ENCODE measurements around the gene CIB4.
A peak's percentile ranks its signal among the peaks of the same experiment; 100 is the strongest.

Gene CIB4

DNA sequence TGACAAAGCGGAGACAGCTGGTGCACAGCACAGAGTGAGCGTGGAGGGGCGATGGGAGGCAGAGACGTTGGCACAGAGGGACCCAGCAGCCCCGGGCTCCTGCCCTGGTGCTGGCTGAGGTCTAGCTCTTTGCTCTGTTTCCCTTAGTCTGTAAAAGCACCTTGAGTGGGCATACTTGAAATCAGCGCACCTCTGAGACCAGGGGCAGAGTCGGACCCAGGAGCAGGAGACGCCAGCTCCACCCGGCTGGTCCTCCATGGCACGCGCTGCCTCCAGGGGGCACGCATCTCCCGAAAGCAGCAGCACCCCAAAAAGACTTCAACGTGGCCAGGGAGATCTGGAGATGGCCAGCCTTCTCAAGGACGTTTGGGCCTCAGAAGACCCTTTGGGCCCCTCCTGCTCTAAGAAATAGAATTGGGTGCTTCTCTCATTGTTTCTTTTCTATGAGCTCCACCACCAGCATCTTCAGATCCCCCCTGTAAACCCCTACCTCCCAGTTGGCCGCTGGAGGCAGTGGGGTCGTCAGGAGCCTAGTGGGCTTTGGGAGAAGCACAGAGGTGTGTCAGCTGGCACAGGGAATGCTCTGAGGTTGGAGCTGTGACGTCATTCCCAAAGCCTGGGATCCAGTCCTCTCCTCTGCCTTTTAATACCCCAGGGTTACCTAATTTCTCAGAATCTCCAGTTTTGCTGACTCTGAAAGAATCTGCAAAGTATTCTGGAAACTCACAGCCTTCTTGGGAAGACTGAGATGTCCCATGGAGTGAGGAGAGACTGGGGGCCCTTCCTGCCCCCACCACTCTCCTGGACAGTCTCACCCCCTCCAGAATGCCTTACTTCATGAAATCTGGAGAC lies 58.9 kb downstream of the CIB4 start:
- DNase-seq (ENCODE audit: low spot score), result no peak

DNA sequence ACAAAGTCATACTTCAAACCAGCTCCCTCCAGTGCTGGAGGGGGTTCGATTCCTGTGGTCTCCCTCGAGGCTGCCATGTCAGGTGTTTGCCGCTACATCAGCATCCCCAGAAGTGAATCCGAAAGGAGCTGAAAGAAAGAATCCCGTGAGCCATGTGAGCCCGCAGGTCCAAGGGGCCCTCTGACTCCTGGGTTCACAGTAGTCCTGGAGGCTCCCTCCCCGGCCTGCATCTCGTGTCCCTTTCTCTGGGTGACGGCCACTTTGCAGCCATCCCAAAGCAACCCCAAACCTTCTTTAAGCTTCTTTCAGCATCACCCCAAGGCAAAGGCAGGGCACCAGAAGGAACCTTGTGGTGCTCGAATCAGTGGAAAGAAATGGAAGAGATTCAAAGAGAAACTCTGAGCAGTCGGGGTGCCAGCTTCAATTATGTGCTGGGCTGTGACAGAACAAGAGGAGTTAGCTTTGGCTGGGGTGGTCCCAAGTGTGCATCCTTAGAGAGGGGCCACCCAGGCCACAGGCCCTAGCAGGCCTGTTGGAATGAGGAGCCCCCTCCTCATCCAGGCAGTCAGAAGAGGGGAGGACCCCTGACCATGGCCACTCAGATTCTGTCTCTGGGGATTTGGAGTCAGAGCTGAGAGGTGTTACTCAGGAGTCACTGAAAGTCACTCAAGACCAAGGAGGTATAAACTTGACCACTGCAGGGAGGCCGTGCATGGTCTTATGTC lies 59.7 kb downstream of the CIB4 start:
- no peak for DNase-seq (ENCODE audit: low spot score)

DNA sequence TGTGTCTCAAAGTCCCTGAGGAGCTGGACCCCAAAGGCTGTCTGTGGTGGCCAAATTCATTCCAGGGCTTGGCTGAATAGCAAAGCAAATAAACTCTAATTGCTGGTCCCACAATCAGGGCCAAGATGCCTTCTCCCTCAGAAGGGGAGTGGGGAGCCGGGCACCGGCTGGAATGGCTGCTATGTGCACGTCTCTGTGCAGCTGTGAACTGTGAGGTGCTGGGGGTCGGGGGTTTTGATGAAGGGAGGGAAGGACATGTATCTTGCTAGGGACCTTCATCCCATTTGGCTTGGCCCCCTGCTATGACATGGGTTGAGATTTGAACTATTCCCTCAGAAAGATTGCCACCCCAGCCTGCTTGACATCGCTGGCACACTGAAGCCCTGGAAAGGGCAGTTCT lies 60.4 kb downstream of the CIB4 start:
- no peak for DNase-seq (ENCODE audit: low spot score)

DNA sequence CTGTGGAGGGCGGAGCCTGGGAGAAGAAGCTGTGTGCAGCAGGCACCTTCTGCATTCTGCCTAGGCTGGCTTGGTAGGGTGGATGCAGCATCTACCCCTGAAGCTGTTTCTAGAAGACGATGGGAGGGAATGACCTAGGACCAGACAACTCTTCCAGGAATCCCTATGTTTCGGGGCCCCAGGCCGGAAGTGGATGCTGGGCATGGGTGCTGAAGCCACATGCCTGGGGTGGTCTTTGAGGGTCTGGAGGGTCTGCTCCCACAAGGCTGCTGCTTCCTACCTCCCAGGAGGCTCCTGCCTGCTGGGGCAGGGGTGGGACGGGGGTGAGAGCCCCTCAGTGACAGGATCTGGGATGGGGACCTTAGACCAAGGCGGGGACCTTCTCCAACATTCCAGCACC lies 61.0 kb downstream of the CIB4 start:
- no peak for DNase-seq (ENCODE audit: low spot score)

DNA sequence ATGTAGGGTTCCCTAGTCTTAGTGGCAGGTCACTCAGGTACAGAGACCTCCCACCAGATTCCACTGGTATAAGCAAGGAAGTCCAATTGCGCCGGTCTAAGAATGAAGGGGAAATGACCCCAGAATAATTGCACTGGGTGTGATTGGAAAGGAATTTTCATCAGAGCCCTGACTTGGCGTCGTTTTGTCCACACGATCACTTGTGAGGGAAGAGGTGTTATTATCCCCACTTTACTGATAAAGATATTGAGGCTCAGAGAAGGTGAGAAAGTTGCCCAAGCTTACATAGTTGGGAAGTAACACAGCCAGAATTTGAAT lies 61.5 kb downstream of the CIB4 start:
- no peak for DNase-seq (ENCODE audit: low spot score)

DNA sequence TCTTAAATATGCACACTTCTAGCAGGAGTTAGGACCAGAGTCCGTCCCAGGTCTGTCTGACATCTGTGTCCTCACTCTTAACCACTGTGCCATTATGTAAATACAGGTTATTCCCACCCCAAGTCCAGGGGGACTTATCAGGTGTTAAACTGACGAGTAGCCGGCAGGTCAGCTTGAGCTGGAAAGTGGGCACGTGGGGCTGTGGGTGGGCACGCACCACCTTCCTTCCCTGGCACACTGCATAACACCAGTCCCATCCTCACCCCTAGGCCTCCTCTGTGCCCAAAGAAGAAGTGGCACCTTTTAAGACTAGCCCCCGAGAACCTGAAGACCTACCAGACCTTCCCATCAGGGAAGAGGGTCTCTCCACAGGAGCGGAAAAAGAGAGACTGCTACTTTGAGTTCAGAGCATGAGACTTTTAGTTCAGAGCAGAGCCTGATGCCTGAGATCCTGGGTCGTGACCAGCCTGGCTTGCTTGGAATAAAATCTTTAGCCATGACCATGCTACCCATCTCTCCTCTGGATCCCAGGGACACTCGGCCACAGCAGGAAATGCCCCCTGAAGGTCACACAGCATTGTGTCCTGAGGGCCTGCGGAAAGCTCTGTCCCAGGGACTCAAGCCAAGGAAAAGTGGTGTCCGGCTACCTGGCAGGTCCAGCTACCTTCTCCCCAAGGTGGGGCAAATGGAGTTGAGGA lies 62.0 kb downstream of the CIB4 start:
- DNase-seq (ENCODE audit: low spot score), result no peak

DNA sequence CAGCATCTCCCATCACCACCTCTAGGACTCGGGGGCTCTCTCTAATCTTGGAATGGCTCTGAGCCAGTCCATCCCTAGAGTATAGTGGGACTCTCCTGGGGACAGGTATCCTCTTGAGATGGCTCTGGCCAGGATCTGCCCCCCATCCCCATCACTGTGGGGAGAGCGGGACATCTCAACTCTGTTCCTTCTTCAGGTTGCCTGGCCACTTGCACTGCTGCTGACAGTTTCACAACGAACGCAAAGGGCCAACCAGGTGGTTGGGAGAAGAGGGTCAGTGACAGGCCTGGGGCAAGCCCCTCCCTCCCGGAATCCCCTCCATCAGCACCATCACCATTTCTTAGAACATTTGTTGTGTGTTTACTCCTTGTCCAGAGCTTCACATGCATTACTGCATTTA lies 62.6 kb downstream of the CIB4 start:
- DNase-seq (ENCODE audit: low spot score), result no peak

DNA sequence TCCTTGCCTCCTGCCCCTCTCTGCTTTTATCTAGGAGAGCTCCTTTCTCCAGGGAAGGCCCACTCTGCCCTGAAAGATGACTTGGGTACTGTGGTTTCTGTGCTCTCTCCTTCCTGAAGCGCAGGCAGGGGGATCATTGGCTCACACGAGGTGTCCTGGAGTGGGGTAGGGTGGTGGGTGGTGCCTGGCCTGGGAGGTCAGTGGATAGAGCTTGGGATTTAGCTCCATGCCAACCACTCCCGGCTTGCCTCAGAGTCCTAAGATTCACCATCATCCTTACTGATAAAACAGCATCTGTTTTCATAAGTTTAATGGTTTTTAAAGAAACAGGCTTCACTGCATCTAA lies 63.1 kb downstream of the CIB4 start:
- no peak for DNase-seq (ENCODE audit: low spot score)

DNA sequence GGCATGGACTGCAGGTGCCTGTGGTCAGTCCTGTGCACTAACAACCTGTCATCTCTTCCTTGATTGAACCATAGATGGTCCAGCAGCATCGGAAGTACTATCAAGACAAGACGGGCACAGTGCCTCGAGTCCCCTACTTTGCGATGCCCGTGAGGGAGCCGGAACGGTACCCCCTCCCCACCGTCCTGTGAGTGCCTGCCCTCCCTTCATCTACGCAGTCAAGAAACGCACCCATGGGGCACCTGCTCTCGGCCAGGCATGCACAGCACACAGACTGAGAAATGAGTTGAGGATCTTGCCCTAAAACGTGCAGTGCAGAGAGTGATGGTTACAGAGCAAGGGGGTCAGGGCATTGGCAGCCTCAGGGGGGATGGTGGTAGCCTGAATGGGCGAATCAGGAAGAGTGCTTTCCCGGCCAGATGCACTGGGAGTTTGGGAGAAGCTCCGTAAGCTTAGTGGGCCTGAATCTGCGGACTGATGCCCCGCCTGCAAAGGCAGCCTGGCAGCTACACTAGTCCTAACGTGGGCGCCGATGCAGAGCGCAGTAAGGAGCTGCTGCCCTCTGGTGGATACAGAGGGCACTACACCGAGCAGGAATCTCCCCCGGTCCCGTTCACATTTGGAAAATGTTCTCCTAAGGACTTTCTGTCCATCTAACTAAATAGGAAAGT lies 63.6 kb downstream of the CIB4 start:
- peak; percentile 78 for DNase-seq (ENCODE audit: low spot score)

DNA sequence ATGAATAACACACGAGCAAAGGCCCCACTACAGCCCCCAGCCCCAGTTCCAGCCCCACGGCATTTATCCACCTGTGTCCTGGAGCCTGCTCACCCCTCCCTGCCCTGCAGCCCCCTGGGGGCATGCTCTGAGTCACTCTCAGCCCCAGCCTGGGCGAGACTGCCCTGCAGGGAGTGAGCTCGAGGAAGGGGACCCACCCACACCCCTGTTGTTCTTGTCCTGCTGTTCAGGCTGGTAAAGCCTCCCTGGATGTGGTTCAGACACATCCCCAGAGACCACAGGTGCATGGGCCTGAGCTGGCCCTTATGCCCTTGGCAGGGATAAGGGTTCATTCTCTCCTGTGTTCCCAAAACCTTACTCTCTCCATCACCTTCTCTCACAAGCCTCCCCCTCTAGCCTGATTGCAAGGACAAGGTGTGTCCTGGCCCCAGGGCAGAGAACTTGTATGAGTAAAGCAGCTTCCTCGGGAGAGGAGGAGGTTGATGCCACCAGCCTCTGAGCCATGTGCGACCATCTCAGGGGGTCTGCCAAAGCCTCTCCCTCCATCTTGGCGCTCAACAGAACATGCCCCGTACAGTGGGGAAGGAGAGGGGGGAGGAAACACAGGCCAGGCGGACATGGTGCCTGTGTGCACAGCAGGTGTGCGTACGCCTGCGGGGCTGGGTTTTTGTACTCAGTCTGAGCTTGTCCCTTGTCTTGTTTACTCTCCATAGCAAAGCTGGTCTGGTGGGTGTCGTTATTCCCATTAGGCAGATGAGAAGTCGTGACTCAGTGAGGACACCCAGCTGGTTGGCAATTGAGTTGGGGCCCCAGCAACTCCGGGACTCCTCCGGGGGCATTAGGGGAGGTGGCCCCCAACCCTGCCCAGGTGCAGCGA lies 64.4 kb downstream of the CIB4 start:
- no peak for DNase-seq (ENCODE audit: low spot score)

DNA sequence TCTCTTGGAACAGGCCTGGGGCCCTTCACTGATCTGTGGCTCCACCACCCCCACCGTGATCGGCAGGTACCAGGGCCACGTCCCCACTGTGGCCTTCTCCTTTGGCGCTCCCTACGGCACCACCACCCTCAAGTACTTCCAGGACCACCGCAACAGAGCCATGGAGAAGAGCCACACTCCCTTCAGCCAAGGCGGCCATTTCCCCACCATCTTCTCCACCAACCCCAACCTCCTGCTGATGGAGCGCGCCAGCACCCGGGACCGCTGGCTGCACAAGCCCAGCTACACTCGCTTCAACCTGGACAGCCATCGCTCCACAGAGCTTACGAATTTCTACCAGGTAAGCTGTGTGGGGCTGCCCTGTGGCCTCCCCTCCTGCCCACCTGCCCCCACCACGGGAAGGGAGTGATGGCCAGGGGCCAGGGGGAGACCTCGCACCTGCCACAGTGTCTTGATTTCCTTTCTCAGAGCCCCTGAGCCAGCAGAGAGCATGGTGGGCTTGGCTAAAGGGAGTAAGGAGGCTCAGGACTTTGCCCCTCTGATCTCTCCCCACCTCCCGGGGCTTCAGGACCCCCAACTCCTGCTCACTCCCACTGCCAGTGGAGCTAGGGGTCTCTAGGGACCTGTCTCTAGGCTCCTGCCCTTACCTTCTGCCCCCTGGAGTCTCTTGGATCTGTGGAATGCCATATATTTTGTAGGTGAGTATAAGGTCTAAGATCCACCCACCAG lies 65.2 kb downstream of the CIB4 start:
- DNase-seq (ENCODE audit: low spot score), result no peak

DNA sequence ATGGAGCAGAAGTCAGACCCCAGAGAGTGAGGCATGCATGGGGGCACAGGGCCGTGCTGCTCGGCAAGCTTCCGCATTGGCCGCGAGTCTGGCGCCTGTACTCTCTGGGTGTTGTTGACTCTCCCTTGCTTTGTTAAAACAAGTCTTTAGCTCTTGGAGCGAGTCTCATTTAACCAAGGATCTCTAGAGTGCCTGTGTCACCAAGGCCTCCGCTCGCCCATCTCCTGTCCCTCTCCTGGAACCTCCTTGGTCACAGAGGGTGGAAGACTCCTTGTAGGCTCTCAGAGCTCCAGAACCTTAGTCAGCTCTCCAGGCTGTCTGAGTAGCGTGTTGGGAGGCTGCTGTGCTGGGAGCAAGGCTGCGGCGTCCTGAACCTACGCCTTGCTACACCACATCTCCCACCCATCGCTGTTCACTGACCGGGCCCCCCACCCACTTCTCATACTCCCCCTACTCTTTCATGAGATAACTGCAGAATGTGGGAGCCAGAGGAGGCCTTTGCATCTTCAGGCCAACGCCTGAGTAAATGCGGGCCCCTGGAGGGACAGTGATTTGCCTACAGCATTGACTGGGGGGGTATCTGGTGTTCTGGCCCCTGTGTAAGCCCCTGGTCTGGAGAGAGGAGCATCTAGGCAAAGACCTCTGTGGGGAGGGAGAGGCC lies 66.1 kb downstream of the CIB4 start:
- DNase-seq (ENCODE audit: low spot score), result no peak

DNA sequence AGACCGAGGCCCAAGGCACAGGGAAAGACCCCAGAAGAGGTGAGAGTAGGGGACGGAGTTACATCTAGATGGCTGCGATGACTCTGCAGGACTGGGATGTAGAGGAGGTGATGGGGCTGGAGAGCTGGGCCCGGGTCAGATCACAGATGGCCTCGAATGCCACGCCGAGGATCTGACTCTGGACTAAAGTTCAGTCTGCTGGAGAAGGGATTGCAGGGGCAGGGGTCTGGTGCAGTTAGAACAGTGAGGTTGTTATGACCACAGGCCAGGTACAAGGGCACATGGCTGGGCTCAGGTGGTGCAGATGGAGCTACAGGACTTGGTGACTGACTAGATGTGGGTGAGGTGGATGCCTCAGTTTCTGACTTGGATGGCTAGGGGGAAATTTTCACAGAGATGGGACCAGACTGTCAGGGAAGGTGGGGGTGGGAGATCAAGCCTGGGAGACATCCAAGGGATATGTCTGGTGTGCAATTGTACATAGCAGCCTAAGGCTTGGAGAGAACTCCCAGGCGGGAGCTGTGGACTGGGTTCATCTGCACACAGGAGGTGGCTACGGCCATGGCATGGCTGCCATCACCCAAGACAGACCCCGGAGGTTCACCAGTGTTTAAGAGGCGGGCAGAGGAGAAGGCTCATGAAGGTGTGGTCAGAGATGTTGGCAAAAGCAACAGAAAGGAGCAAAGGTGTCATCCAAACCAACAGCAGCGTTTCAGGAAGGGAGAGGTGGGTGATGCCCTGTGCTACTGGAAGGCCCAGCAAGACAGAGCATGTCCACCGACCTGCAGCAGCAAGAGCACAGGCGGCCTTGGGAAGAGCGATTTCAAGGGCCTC lies 66.9 kb downstream of the CIB4 start:
- no peak for DNase-seq (ENCODE audit: low spot score)

DNA sequence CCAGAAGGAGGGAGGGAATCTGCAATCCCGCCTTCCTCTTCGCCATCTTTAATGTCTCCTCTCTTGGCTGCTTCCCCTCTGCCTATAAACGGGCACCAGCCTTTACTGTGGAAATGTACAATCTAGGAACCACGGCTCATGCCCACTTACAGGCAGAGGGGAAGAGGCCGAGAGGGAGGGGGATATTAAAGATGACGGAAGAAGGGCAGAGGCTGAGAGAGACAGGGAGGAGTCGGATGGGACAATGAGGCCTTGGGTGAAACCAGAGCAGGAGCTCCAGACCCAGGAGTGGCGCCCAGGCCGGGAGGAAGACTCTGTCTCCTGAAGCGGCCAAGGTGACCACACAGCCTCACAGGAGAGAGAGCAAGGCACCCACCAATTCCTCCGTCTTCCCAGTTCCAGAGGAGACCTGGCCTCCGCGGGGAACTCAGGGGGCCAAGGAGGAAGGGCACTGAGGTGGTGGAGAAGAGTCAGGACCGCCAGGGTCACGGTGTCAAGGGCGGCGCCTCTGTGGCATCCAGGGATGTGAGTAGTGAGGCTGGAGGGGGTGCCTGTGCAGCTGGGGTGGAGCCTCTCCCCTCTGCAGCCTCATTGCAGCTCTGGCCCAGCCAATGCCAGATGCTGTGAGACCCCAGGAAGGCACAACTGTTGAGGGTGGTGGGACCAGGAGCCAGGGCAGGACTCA lies 67.8 kb downstream of the CIB4 start:
- no peak for DNase-seq (ENCODE audit: low spot score)

DNA sequence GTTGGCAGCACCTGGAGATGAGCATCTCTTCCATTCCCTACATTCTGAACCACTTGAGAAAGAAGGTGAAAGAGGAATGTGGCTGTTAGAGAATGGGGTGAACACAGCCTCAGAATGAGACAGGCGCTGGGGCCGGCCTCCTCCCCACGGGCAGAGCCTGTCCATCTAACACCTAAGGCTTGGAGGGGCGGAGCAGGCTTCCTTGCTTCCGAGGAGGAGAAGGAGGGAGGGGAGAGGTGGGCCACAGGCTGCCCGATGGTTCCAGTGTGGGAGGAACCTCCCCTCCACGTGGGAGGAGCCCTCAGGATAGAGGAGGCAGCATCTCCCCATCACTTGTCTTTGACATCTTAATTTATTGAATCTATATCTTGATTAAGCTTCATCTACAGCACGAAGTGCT lies 68.6 kb downstream of the CIB4 start:
- no peak for DNase-seq (ENCODE audit: low spot score)

DNA sequence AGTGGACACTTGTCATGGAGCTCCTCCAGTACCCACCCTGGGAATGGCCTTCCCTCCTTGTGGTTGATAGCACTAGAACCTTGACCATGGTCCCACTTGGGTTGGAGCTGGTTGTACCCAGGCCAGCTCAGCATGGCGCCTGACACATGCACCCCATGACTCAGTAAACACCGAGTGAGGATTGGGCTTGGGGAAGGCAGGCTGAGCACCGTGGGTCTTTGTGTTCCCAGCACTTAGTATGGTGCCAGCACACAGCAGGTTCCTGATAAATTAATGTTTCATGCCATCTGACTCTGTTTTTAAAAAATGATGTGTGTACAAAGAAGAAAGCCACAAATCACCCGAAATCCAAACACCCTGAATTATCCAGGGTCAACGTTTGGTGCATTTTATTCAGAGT lies 69.8 kb downstream of the CIB4 start:
- no peak for DNase-seq (ENCODE audit: low spot score)

DNA sequence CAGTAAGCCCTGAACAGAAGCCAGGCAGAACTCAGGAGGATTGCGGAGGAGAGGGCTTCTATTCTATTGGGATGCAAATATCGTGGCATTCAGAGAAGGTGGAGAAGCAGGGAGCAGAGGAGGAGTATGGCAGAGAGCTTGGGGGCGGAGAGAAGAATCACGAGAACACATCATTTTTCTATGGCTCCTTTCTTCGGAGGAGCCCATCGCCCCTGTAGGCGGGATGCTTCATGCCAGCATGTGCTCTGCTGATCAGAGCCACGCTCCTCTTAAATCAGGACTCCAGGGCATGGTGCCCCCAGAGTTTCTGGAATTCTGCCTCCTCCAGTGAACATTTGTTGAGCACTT lies 71.1 kb downstream of the CIB4 start:
- peak; percentile 45 for DNase-seq (ENCODE audit: low spot score)

DNA sequence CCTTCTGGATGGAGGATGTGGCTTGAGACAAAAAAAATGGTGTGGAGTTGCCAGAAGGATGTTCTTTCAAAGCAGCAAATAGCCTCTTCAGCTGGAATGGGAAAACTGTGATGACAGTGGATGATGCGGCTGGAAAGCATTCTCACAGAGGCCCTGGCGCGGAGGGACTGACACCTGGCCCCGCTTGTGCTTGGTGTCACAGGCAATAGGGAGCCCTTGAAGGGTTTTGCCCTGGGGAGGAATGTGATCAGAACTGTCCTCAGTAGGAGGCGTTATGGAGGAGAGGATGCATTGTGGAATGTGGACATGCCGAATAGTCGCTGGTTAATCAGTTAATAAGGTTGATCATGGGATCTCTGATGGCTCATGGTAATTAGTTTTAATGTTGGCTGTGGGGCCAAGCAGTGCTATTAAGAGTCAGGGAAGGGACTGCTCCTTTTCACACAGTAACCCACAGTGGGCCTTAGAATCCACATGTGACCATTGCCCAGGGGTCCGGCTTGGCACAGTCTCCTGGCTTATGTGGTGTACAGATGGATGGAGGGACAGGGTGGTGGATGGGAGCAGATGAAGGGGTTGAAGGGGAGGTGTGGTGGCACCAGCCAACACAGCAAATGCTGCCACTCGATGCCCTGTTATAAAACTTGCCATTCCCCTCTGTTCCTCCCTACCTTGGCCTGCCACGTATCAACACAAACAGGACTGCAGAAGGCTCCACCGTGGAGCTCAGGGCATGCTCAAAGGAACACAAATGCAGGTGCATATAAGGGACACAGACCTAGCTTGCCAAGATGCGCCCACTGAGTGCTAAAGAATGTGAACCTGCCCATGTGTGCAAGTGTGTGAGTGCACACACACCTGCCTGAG lies 71.7 kb downstream of the CIB4 start:
- DNase-seq (ENCODE audit: low spot score), result no peak
